A549 (cell line): ENCODE data around the gene CYFIP2.

Source experiments
- CTCF ChIP-seq: fragments of >200 bp; sonication (Bioruptor Twin); formaldehyde crosslinking; IDR thresholded peaks from 3 replicates; pipeline ENCODE4 v1.5.1; 2016
- HDAC2 ChIP-seq: fragments of 200-600 bp; sonication (generic); IDR thresholded peaks from 2 replicates; pipeline ENCODE4 v1.6.1; 2016
- POLR2A ChIP-seq: IDR thresholded peaks from 2 replicates; pipeline ENCODE4 v1.6.1; 2012; ENCODE audit warnings: mild to moderate bottlenecking, low read length

- TF ChIP-seq CTCF (no peak), POLR2A (no peak), HDAC2 (no peak)
Measured at GRCh38 chr5:157236423-157236822, 29.5 kb upstream of the CYFIP2 start.
